Right lung (tissue), 5 donors: ENCODE data around the gene BCHE. TPM values are rescaled to one million over a fixed set of nuclear protein-coding genes. Genes with fewer than 3 reads are reported as not detected.
"Not testable (repeated sequence)": the region's sequence is repeated elsewhere in the genome, so short reads cannot be mapped to it uniquely, and the experiment has no call there.

Experiments used
- DNase-seq, 2 donors: peaks; one replicate each; pipeline ENCODE4 v3.0.0-alpha.2; 2013
- polyA plus RNA-seq, 5 donors: library from polyadenylated mRNA; unstranded; fragments of 120-200 nt; gene quantifications; one replicate each; pipeline versions ENCODE4 v1.2.1 to v1.2.3, GENCODE V29; 2013; ENCODE audit warnings: inconsistent platforms in 1 of 5, low replicate concordance in 1 of 5; ENCODE audit not compliant: insufficient read length in 5 of 5, insufficient read depth in 1 of 5

The BCHE gene
- polyA plus RNA-seq, 5 donors = 33.5 to 58.4 (median 50.9) TPM

GRCh38 chr3:165820671-165821123, 16.5 kb downstream of the BCHE start:
- no peak for DNase-seq

GRCh38 chr3:165817160-165817709, 20.0 kb downstream of the BCHE start:
- no peak for DNase-seq

- DNase-seq = no peak
Observed at GRCh38 chr3:165816209-165816608, 21.0 kb downstream of the BCHE start.

- DNase-seq = no peak
Observed at GRCh38 chr3:165815682-165816081, 21.5 kb downstream of the BCHE start.

GRCh38 chr3:165814380-165814779, 22.8 kb downstream of the BCHE start:
- no peak for DNase-seq

GRCh38 chr3:165807937-165808336, 29.3 kb downstream of the BCHE start:
- DNase-seq = not testable (repeated sequence)

- no peak for DNase-seq
Observed at GRCh38 chr3:165805946-165806561, 31.2 kb downstream of the BCHE start.

- DNase-seq = no peak
Observed at GRCh38 chr3:165803471-165803870, 33.8 kb downstream of the BCHE start.

- no peak for DNase-seq
Observed at GRCh38 chr3:165800970-165801369, 36.3 kb downstream of the BCHE start.

GRCh38 chr3:165799026-165799425, 38.2 kb downstream of the BCHE start:
- no peak for DNase-seq

GRCh38 chr3:165797551-165797950, 39.7 kb downstream of the BCHE start:
- DNase-seq = peak; percentile 28 to 39

GRCh38 chr3:165796701-165797100, 40.5 kb downstream of the BCHE start:
- DNase-seq = no peak

- no peak for DNase-seq
Observed at GRCh38 chr3:165788531-165788930, 48.7 kb downstream of the BCHE start.

- no peak for DNase-seq
Observed at GRCh38 chr3:165786013-165786412, 51.2 kb downstream of the BCHE start.

GRCh38 chr3:165784337-165784736, 52.9 kb downstream of the BCHE start:
- DNase-seq = no peak

- DNase-seq = no peak
Observed at GRCh38 chr3:165783383-165783782, 53.8 kb downstream of the BCHE start.

GRCh38 chr3:165778891-165779290, 58.3 kb downstream of the BCHE start:
- no peak for DNase-seq

GRCh38 chr3:165778456-165778855, 58.8 kb downstream of the BCHE start:
- DNase-seq = no peak

GRCh38 chr3:165775824-165776223, 61.4 kb downstream of the BCHE start:
- DNase-seq = no peak

GRCh38 chr3:165770781-165771180, 66.4 kb downstream of the BCHE start:
- DNase-seq = no peak

- DNase-seq = no peak
Observed at GRCh38 chr3:165768680-165769079, 68.5 kb downstream of the BCHE start.

GRCh38 chr3:165759041-165759440, 78.2 kb downstream of the BCHE start:
- DNase-seq = no peak

- no peak for DNase-seq
Observed at GRCh38 chr3:165755571-165755970, 81.7 kb downstream of the BCHE start.
